Endothelial cell of umbilical vein (primary cell): ENCODE results near the gene LRRC31. TPM values are rescaled to one million over a fixed set of nuclear protein-coding genes. Genes with fewer than 3 reads are reported as not detected.

Experiments
- BruUV-seq: library from RNA; stranded (reverse); fragments of 400-500 nt; replicated peaks from 2 replicates; lab custom pipeline; 2021; lab: Mats Ljungman, UMichigan
- CTCF ChIA-PET: fragments of 300-600, 350-600 bp; sonication (Branson Sonifier 250); formaldehyde crosslinking; loops from one replicate; lab custom pipeline; 2021; ENCODE audit warnings: antibody characterized with exemption, inconsistent platforms; lab: Charles Lee
- POLR2A ChIA-PET: fragments of 300-600, 350-600 bp; sonication (Branson Sonifier 250); formaldehyde crosslinking; loops from one replicate; lab custom pipeline; 2021; ENCODE audit warnings: antibody characterized with exemption, inconsistent platforms; lab: Charles Lee
- DNase-seq: peaks from one replicate; pipeline ENCODE4 v3.0.0-alpha.2; 2011; ENCODE audit warnings: low read depth, low spot score
- FAIRE-seq: peaks from 2 replicates; lab custom pipeline; 2011; peaks lifted over from hg19 to GRCh38; lab: Jason Lieb, UNC
- H2AFZ ChIP-seq: 2 replicates; pipeline ENCODE4 v1.6.0; 2012; ENCODE audit warnings: low read depth, low read length, control low read depth, inconsistent platforms
- H3K27ac ChIP-seq: 2 replicates; pipeline ENCODE4 v1.5.1; 2011; ENCODE audit warnings: low read depth, mild to moderate bottlenecking, control low read depth, low read length, moderate library complexity; ENCODE audit not compliant: insufficient read depth
- H3K27me3 ChIP-seq, 2 experiments: 2 replicates each; pipeline versions ENCODE4 v1.6.0 to v1.6.1; 2011; ENCODE audit warnings: low read length in 2 of 2, mixed read lengths in 1 of 2; ENCODE audit not compliant: control insufficient read depth in 2 of 2, insufficient read depth in 2 of 2
- H3K36me3 ChIP-seq, 2 experiments: 2 replicates in 1 of 2; 3 replicates in 1 of 2; pipeline ENCODE4 v1.5.1; 2011; ENCODE audit warnings: low read length in 2 of 2, mild to moderate bottlenecking in 1 of 2, moderate library complexity in 1 of 2; ENCODE audit not compliant: control insufficient read depth in 2 of 2, insufficient read depth in 2 of 2; ENCODE audit errors: extremely low read depth in 1 of 2
- H3K4me1 ChIP-seq: 3 replicates; pipeline ENCODE4 v1.5.1; 2011; ENCODE audit warnings: mild to moderate bottlenecking, low read length; ENCODE audit not compliant: control insufficient read depth, insufficient read depth; ENCODE audit errors: extremely low read depth
- H3K4me2 ChIP-seq: 2 replicates; pipeline ENCODE4 v1.6.1; 2011; ENCODE audit warnings: low read length, control low read depth, mixed read lengths; ENCODE audit not compliant: insufficient read depth
- H3K4me3 ChIP-seq, 3 experiments: fragments of 200-600 bp in 1 of 3; sonication (generic), shearing (Covaris generic) in 1 of 3; replicated peaks in 1 of 3; 2 replicates each; pipeline ENCODE4 v1.5.1; 2011 to 2016; ENCODE audit warnings: control low read depth in 3 of 3, low read length in 3 of 3, mild to moderate bottlenecking in 2 of 3, inconsistent platforms in 1 of 3, low read depth in 1 of 3, moderate library complexity in 1 of 3; ENCODE audit not compliant: insufficient read depth in 1 of 3
- H3K79me2 ChIP-seq: 2 replicates; pipeline ENCODE4 v1.6.0; 2012; ENCODE audit warnings: low read length, inconsistent platforms; ENCODE audit not compliant: control insufficient read depth, insufficient read depth
- H3K9ac ChIP-seq: replicated peaks from 2 replicates; pipeline ENCODE3; 2011; ENCODE audit warnings: low read length, control low read depth; ENCODE audit not compliant: insufficient read depth; ENCODE audit errors: extremely low read depth
- H3K9me1 ChIP-seq: replicated peaks from 3 replicates; pipeline ENCODE4 v1.6.0; 2011; ENCODE audit warnings: mild to moderate bottlenecking, low read length; ENCODE audit not compliant: control insufficient read depth, insufficient read depth; ENCODE audit errors: extremely low read depth
- H3K9me3 ChIP-seq: replicated peaks from 2 replicates; pipeline ENCODE4 v1.5.1; 2012; ENCODE audit warnings: low read length, inconsistent platforms; ENCODE audit not compliant: control insufficient read depth, insufficient read depth
- H4K20me1 ChIP-seq: replicated peaks from 2 replicates; pipeline ENCODE3; 2011; ENCODE audit warnings: mild to moderate bottlenecking, low read length; ENCODE audit not compliant: control insufficient read depth, insufficient read depth; ENCODE audit errors: extremely low read depth
- CTCF ChIP-seq, 2 donors: IDR thresholded peaks; 1 replicate in 1 of 2; 2 replicates in 1 of 2; pipeline ENCODE4 v1.5.1; 2011; ENCODE audit warnings: low read length in 2 of 2, mild to moderate bottlenecking in 2 of 2, moderate library complexity in 2 of 2, control low read depth in 1 of 2, inconsistent platforms in 1 of 2, low read depth in 1 of 2; ENCODE audit not compliant: insufficient read depth in 1 of 2; ENCODE audit errors: extremely low read depth in 1 of 2
- EZH2 ChIP-seq: IDR thresholded peaks from 2 replicates; pipeline ENCODE4 v1.6.1; 2012; ENCODE audit warnings: borderline replicate concordance, low read depth, mild to moderate bottlenecking, moderate library complexity, low read length, inconsistent platforms; ENCODE audit not compliant: severe bottlenecking
- FOS ChIP-seq: IDR thresholded peaks from 2 replicates; pipeline ENCODE4 v1.6.1; 2011; ENCODE audit warnings: mild to moderate bottlenecking, low read length, moderate library complexity, borderline replicate concordance; ENCODE audit not compliant: insufficient read depth
- GATA2 ChIP-seq: IDR thresholded peaks from 2 replicates; pipeline ENCODE4 v1.7.0; 2011; ENCODE audit warnings: low read depth, mild to moderate bottlenecking, moderate library complexity, mixed read lengths, low read length; ENCODE audit not compliant: insufficient read length, insufficient read depth
- JUN ChIP-seq: IDR thresholded peaks from 2 replicates; pipeline ENCODE4 v1.6.1; 2011; ENCODE audit warnings: borderline replicate concordance, low read depth; ENCODE audit not compliant: insufficient read length, insufficient read depth
- MAX ChIP-seq: IDR thresholded peaks from 2 replicates; pipeline ENCODE4 v1.6.1; 2011; ENCODE audit not compliant: insufficient read depth, insufficient read length
- MYC ChIP-seq: IDR thresholded peaks from one replicate; pipeline ENCODE4 v1.6.1; 2011; ENCODE audit warnings: mild to moderate bottlenecking, low read depth, low read length
- POLR2A ChIP-seq: IDR thresholded peaks from 2 replicates; pipeline ENCODE4 v1.6.1; 2012; ENCODE audit warnings: low read depth, mild to moderate bottlenecking, control low read depth, low read length
- POLR2AphosphoS5 ChIP-seq: IDR thresholded peaks from 2 replicates; pipeline ENCODE4 v1.6.1; 2012; ENCODE audit warnings: low read depth, mild to moderate bottlenecking, control low read depth, low read length, moderate library complexity; ENCODE audit not compliant: insufficient read depth
- dilution Hi-C: fragments of 300-500 bp; cut with MboI; formaldehyde crosslinking; loops from one replicate; pipeline ENCODE4 v1.15.0; 2019; ENCODE audit warnings: low sequenced_read_pairs; ENCODE audit not compliant: extremely low pct_ligation_motif_present
- intact Hi-C: fragments of 100-400 bp; cut with micrococcal nuclease; formaldehyde crosslinking; loops from one replicate; pipeline ENCODE4 v1.10.0; 2022
- polyA plus RNA-seq, 4 experiments: library from polyadenylated mRNA; depleted of rRNA in 3 of 4; stranded (reverse) in 3 of 4; unstranded in 1 of 4; fragments of >200 nt; gene quantifications; 2 replicates each; pipeline versions ENCODE4 v1.2.1 to v1.2.3, GENCODE V29; 2011 to 2012; ENCODE audit warnings: missing spikeins in 1 of 4
- total RNA-seq: library from RNA; stranded (reverse); gene quantifications from 2 replicates; pipeline ENCODE4 v1.2.3, GENCODE V29; 2021

The LRRC31 gene
- total and polyA plus RNA-seq, 2 donors (not counting 3 experiments of a cell fraction or from before 2014, with no cell fraction given), result not detected

GRCh38 chr3:169855514-169855913, 14.2 kb downstream of the LRRC31 start:
- no peak for FAIRE-seq
- H3K79me2 ChIP-seq, result no peaks in the 10 kb centered on the region
- ChIA-PET CTCF (no interaction called here), POLR2A (no interaction called here)
- H3K4me2 ChIP-seq, result no peak overlapping the region
- dilution Hi-C loops (no loop called here), intact Hi-C loops (no loop called here)
- no peak overlapping the region for H2AFZ ChIP-seq
- no peak overlapping the region for H3K4me3 ChIP-seq
- H4K20me1 ChIP-seq, result no peaks in the 10 kb centered on the region
- no peak for DNase-seq
- no peak overlapping the region for H3K9ac ChIP-seq
- H3K27ac ChIP-seq, result no peak overlapping the region
- H3K9me3 ChIP-seq, result no peaks in the 10 kb centered on the region
- no TSS peak for BruUV-seq
- peaks cover 22 to 30% of the 10 kb centered on the region in 2 experiments for H3K27me3 ChIP-seq
- no peak for TF ChIP-seq CTCF (IDR thresholded peaks at IDR 0.05; ENCODE audit: extremely low read depth in 1 of 2, insufficient read depth in 1 of 2, low read depth in 1 of 2, low read length in 2 of 2)
- H3K36me3 ChIP-seq, result no peaks in the 10 kb centered on the region
- H3K4me1 ChIP-seq, result no peaks in the 10 kb centered on the region
- H3K9me1 ChIP-seq, result no peaks in the 10 kb centered on the region

- H3K79me2 ChIP-seq, result no peaks in the 10 kb centered on the region
- DNase-seq (no peak), FAIRE-seq (no peak)
- H3K36me3 ChIP-seq, result no peaks in the 10 kb centered on the region
- no peak overlapping the region for H3K9ac ChIP-seq
- H3K27me3 ChIP-seq, result peaks cover 18 to 20% of the 10 kb centered on the region in 2 experiments
- H3K4me2 ChIP-seq, result no peak overlapping the region
- no peaks in the 10 kb centered on the region for H3K4me1 ChIP-seq
- H3K4me3 ChIP-seq, result no peak overlapping the region
- no peaks in the 10 kb centered on the region for H3K9me1 ChIP-seq
- H3K27ac ChIP-seq, result no peak overlapping the region
- no peaks in the 10 kb centered on the region for H3K9me3 ChIP-seq
- ChIA-PET POLR2A (no interaction called here), CTCF (interaction anchor here (0.9 kb wide), 1 partner anchor 24 kb away, joined by 3 read pairs; no protein-coding TSS in a partner anchor)
- TF ChIP-seq FOS (no peak), CTCF (IDR thresholded peaks at IDR 0.05; ENCODE audit: extremely low read depth in 1 of 2, insufficient read depth in 1 of 2, low read depth in 1 of 2, low read length in 2 of 2) (no peak), MYC (no peak), POLR2A (no peak), POLR2AphosphoS5 (no peak), EZH2 (no peak), JUN (no peak), MAX (no peak), GATA2 (no peak)
- H4K20me1 ChIP-seq, result no peaks in the 10 kb centered on the region
- dilution Hi-C loops (no loop called here), intact Hi-C loops (no loop called here)
- no peak overlapping the region for H2AFZ ChIP-seq
- BruUV-seq, result no TSS peak
These were observed 19.1 kb downstream of the LRRC31 start for GRCh38 chr3:169850618-169851017.
